Measurements from ENCODE around the gene LLGL2.

GRCh38 chr17:75617675-75618074, 92.2 kb downstream of the LLGL2 start:
- no peak for TF ChIP-seq EZH2 (IDR thresholded peaks at IDR 0.05; ENCODE audit: borderline replicate concordance, control insufficient read depth, low read depth, low read length)
- TF ChIP-seq CTCF (IDR thresholded peaks at IDR 0.05 in 2 of 3, conservative IDR thresholded peaks at IDR 0.05 in 1 of 3; ENCODE audit: control insufficient read depth in 2 of 3, extremely low read depth in 1 of 3, insufficient read depth in 1 of 3, low read depth in 3 of 3, low read length in 3 of 3): no peak
- no peak for TF ChIP-seq EP300 (IDR thresholded peaks at IDR 0.05; ENCODE audit: borderline replicate concordance in 1 of 2, control insufficient read depth in 1 of 2, low read depth in 2 of 2, low read length in 2 of 2)
- no peak for TF ChIP-seq NFIC (IDR thresholded peaks at IDR 0.05; ENCODE audit: low read depth, low read length)
- TF ChIP-seq POLR2AphosphoS5 (IDR thresholded peaks at IDR 0.05; ENCODE audit: low read length): no peak
- no peak for TF ChIP-seq NR2C2 (IDR thresholded peaks at IDR 0.05; ENCODE audit: borderline replicate concordance, control insufficient read depth, insufficient read length, low read depth)
- no peak for TF ChIP-seq CBFB (IDR thresholded peaks at IDR 0.05; ENCODE audit: low read depth)
